ENCODE measurements around the gene UTS2B.

Gene UTS2B

GRCh38 chr3:191352014-191352413 lies 21.7 kb upstream of the UTS2B start:
- no peak overlapping the region for H3K27ac ChIP-seq
- TF ChIP-seq ZFX (IDR thresholded peaks at IDR 0.05; ENCODE audit: borderline replicate concordance) (no peak), CTCF (IDR thresholded peaks at IDR 0.05) (no peak)

- H3K27ac ChIP-seq = no peak overlapping the region
- no peak for TF ChIP-seq ZFX (IDR thresholded peaks at IDR 0.05; ENCODE audit: borderline replicate concordance)
- no peak for TF ChIP-seq CTCF (IDR thresholded peaks at IDR 0.05)
These were observed 20.2 kb upstream of the UTS2B start for GRCh38 chr3:191350396-191351090.

GRCh38 chr3:191348098-191348497 lies 17.8 kb upstream of the UTS2B start:
- H3K27ac ChIP-seq = no peak overlapping the region
- TF ChIP-seq ZFX (IDR thresholded peaks at IDR 0.05; ENCODE audit: borderline replicate concordance) = no peak
- no peak for TF ChIP-seq CTCF (IDR thresholded peaks at IDR 0.05)

- TF ChIP-seq ZFX (IDR thresholded peaks at IDR 0.05; ENCODE audit: borderline replicate concordance) (no peak), CTCF (IDR thresholded peaks at IDR 0.05) (no peak)
- no peak overlapping the region for H3K27ac ChIP-seq
These were observed 16.9 kb upstream of the UTS2B start for GRCh38 chr3:191347228-191347627.

GRCh38 chr3:191345334-191345733 lies 15.0 kb upstream of the UTS2B start:
- TF ChIP-seq ZFX (IDR thresholded peaks at IDR 0.05; ENCODE audit: borderline replicate concordance) (no peak), CTCF (IDR thresholded peaks at IDR 0.05) (no peak)
- H3K27ac ChIP-seq = no peak overlapping the region

GRCh38 chr3:191343913-191344312 lies 13.6 kb upstream of the UTS2B start:
- TF ChIP-seq CTCF (IDR thresholded peaks at IDR 0.05) = no peak
- TF ChIP-seq ZFX (IDR thresholded peaks at IDR 0.05; ENCODE audit: borderline replicate concordance) = no peak
- H3K27ac ChIP-seq = no peak overlapping the region

GRCh38 chr3:191343115-191343514 lies 12.8 kb upstream of the UTS2B start:
- H3K27ac ChIP-seq = no peak overlapping the region

More at GRCh38 chr3:191343115-191343514, 12.8 kb upstream of the UTS2B start:
- TF ChIP-seq ZFX (IDR thresholded peaks at IDR 0.05; ENCODE audit: borderline replicate concordance) (no peak), CTCF (IDR thresholded peaks at IDR 0.05) (no peak)
